Retinal pigment epithelial cell (primary cell): Measurements from ENCODE around the gene PCMTD2.

Source experiments
- DNase-seq: peaks from one replicate; pipeline ENCODE4 v3.0.0-alpha.2; 2010; ENCODE audit warnings: low read depth
- H3K4me3 ChIP-seq: 2 replicates; pipeline ENCODE4 v1.5.1; 2011; ENCODE audit warnings: mild to moderate bottlenecking, low read length, control low read depth, moderate library complexity
- TF ChIP-seq, protein P1 (sequence below): conservative IDR thresholded peaks from 2 replicates; pipeline ENCODE4 v1.5.1; 2011; ENCODE audit warnings: low read depth, low read length, control low read depth, inconsistent platforms

PCMTD2 gene

DNA sequence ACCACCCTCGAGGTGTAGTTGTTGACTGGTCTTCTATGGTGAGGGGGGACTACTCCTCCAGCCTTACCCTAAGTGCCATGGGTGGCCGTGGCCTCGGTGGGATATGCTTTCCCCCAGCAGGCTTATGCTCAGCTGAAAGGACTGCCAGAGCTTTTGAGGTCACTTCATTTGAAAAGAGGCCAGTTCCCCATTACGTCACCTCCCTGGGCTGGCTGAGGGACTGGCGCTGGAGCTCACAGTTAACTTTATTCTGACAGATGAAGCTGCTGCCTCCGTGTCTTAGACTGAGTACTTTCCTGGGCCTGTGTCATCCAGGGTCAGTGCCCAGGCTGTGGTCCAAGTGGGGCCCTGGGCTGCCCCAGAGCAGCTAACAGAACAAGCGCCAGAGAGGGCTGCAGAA, 42.8 kb upstream of the PCMTD2 start:
- TF ChIP-seq, protein P1, sequence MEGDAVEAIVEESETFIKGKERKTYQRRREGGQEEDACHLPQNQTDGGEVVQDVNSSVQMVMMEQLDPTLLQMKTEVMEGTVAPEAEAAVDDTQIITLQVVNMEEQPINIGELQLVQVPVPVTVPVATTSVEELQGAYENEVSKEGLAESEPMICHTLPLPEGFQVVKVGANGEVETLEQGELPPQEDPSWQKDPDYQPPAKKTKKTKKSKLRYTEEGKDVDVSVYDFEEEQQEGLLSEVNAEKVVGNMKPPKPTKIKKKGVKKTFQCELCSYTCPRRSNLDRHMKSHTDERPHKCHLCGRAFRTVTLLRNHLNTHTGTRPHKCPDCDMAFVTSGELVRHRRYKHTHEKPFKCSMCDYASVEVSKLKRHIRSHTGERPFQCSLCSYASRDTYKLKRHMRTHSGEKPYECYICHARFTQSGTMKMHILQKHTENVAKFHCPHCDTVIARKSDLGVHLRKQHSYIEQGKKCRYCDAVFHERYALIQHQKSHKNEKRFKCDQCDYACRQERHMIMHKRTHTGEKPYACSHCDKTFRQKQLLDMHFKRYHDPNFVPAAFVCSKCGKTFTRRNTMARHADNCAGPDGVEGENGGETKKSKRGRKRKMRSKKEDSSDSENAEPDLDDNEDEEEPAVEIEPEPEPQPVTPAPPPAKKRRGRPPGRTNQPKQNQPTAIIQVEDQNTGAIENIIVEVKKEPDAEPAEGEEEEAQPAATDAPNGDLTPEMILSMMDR, result no peak
- H3K4me3 ChIP-seq, result no peak overlapping the region
- DNase-seq, result no peak

DNA sequence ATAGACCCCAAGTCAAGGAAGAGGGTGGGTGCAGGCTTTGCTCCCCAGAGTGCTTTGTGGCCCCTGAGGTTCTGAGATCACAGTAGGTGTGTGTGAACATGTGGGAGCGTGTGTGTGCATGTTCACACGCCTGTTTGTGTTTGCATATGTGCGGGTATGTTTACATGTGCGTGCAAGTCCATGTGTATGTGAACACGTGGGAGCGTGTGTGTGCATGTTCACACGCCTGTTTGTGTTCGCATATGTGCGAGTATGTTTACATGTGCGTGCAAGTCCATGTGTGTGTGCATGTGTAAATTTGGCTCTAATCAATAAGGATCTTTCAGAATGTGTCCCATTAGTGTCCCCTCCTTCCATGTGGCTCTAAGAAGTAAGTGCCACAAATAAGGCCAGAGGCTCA, 41.4 kb upstream of the PCMTD2 start:
- no peak for DNase-seq
- no peak overlapping the region for H3K4me3 ChIP-seq
- TF ChIP-seq, protein P1, result no peak

DNA sequence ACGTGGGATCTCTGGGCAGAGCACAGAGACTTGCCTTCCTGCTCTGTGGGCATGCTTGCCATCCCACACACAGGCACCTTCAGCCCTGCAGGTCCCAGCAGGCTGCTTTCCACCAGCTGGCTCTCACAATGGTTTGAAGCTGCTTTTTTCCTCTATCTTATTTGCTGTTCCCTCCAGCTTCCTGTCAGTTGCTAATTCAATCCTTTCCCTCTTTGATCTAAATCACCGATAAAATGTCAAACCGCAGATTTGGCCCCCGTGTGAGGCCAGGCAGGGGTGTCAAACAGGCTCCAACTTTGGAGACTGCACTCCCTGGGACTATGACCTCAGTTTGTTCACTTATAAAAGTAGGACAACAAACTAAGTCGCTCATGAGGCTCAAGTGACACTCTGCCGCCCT, 40.6 kb upstream of the PCMTD2 start:
- H3K4me3 ChIP-seq, result no peak overlapping the region
- TF ChIP-seq, protein P1, result no peak
- DNase-seq, result no peak

DNA sequence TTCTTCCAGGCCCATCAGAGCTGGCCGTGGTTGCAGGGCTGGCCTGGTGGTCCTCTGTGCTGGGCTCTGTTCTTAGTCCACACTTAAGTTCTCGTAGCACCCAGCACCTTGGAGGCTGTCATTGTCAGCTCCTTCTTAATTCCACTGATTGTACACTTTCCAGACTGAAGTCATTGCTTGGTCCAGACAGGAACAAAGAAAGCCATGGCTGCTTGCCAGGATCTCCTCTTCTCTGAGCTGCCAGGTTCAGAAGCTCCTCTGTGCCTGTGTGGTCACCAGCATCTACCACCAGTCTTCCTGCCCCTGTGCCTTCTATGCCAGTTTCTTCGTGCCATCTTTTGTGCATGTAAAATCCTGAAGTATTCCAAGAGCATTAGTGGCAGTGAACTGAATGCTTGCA, 39.5 kb upstream of the PCMTD2 start:
- TF ChIP-seq, protein P1, result no peak
- H3K4me3 ChIP-seq, result no peak overlapping the region
- DNase-seq, result no peak

DNA sequence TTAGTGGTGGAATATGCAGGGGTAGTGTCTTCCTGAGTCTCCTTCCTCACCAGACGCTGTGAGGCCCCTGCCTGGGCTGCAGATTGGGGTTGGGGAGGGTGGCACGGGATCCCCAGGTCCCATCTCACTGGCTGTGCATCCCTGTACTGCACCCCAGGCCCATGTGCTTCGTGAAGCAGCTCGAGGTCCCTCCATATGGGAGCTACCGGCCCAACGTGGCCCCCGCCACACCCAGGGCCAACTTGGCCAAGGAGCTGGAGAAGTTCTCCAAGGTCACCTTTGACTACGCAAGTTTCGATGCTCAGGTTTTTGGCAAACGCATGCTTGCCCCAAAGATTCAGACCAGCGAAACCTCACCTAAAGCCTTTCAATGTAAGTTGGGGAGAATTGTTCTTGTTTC, 38.6 kb upstream of the PCMTD2 start:
- DNase-seq, result no peak
- H3K4me3 ChIP-seq, result no peak overlapping the region
- TF ChIP-seq, protein P1, result no peak

DNA sequence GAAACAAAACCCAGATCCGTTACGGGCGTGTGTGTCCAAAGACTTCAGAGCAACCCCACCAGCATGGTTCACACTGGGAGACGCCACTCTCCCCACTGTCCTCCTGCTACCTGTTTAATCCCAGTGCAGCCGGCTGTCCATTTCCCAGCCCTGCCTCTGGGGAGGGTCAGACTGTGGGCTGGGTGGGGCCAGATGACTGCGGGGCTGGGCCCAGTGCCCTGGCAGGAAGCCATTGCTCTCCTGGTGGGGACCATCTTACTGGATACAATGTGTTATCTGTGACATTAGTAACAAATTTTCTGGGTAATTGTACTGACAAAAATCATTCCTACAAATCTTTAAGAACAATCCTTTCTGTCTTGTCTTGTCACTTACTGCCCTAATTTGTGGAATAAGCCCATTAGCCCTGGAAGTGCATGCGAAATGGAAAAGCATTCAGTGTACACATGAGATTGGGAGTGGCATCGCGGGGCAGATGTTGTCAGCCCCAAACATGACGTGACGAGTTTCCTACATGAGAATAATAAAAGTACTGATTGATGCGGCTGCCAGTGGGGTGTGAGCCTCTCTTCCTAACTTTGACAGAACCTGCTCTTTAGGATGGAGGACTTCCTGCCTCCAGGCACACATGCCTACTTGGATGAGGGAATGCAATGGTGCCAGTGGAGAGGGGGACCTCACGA, 37.9 kb upstream of the PCMTD2 start:
- DNase-seq, result no peak
- no peak overlapping the region for H3K4me3 ChIP-seq
- TF ChIP-seq, protein P1, result no peak

DNA sequence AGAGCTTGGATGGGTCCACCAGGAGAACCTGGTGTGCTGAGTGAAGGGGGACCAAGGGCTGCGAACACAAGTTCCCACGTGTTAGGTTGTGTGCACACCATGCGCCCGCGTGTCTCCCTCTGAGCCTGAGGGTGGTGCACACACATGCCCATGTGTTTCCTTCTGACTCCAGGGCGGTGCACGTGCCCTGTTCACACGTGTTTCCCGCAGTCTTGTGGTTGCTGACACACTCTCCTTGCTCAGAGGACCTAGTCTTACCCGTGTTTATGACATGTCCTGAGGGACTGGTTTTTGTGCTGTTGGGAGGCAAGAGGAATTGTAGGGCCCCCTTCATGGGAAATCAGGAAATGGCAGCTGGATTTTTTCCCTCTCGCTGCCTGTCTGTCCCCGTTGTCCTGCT, 36.3 kb upstream of the PCMTD2 start:
- TF ChIP-seq, protein P1, result no peak
- DNase-seq, result no peak
- no peak overlapping the region for H3K4me3 ChIP-seq
